Lower leg skin (tissue), 3 donors: ENCODE data around the gene PPP1R14C.

ENCODE experiments used
- POLR2A ChIP-seq, 2 donors: fragments of 450-650 bp; IDR thresholded peaks; one replicate each; pipeline ENCODE4 v1.6.1; 2016 to 2017; ENCODE audit warnings: antibody characterized with exemption in 2 of 2, mild to moderate bottlenecking in 1 of 2, moderate library complexity in 1 of 2
- TF ChIP-seq, protein P1 (sequence below), 3 donors: fragments of 450-650 bp; IDR thresholded peaks; one replicate each; pipeline ENCODE4 v1.5.1; 2016; ENCODE audit warnings: antibody characterized with exemption in 3 of 3, mild to moderate bottlenecking in 3 of 3, moderate library complexity in 2 of 3

GRCh38 chr6:150183966-150184365, 41.1 kb downstream of the PPP1R14C start:
- TF ChIP-seq, protein P1, sequence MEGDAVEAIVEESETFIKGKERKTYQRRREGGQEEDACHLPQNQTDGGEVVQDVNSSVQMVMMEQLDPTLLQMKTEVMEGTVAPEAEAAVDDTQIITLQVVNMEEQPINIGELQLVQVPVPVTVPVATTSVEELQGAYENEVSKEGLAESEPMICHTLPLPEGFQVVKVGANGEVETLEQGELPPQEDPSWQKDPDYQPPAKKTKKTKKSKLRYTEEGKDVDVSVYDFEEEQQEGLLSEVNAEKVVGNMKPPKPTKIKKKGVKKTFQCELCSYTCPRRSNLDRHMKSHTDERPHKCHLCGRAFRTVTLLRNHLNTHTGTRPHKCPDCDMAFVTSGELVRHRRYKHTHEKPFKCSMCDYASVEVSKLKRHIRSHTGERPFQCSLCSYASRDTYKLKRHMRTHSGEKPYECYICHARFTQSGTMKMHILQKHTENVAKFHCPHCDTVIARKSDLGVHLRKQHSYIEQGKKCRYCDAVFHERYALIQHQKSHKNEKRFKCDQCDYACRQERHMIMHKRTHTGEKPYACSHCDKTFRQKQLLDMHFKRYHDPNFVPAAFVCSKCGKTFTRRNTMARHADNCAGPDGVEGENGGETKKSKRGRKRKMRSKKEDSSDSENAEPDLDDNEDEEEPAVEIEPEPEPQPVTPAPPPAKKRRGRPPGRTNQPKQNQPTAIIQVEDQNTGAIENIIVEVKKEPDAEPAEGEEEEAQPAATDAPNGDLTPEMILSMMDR (IDR thresholded peaks at IDR 0.05) = no peak
- no peak for TF ChIP-seq POLR2A (IDR thresholded peaks at IDR 0.05)
